MM.1S (cell line): ENCODE results near the gene MUC4.
"Not testable (repeated sequence)": the region's sequence is repeated elsewhere in the genome, so short reads cannot be mapped to it uniquely, and the experiment has no call there.

Experiments
- DNase-seq: peaks from one replicate; pipeline ENCODE4 v3.0.0-alpha.2; 2015
- H2AFZ ChIP-seq: fragments of 300-600 bp; sonication (generic); 2 replicates; pipeline ENCODE4 v1.6.0; 2016; ENCODE audit warnings: antibody characterized with exemption, low read length
- H3F3A ChIP-seq: fragments of 300-600 bp; sonication (generic); 2 replicates; pipeline ENCODE4 v1.6.1; 2016; ENCODE audit warnings: mild to moderate bottlenecking, antibody characterized with exemption, low read length, moderate library complexity, mixed read lengths; ENCODE audit not compliant: insufficient read depth
- H3K27ac ChIP-seq: fragments of 300-600 bp; sonication (generic); 2 replicates; pipeline ENCODE4 v1.5.1; 2016; ENCODE audit warnings: mild to moderate bottlenecking, low read length
- H3K27me3 ChIP-seq: fragments of 300-600 bp; sonication (generic); replicated peaks from 2 replicates; pipeline ENCODE4 v1.6.0; 2016; ENCODE audit warnings: low read length; ENCODE audit not compliant: insufficient read depth
- H3K36me3 ChIP-seq: fragments of 300-600 bp; sonication (generic); replicated peaks from 2 replicates; pipeline ENCODE4 v1.6.1; 2016; ENCODE audit warnings: mild to moderate bottlenecking, low read length, mixed read lengths; ENCODE audit not compliant: insufficient read depth
- H3K4me1 ChIP-seq: fragments of 300-600 bp; sonication (generic); 2 replicates; pipeline ENCODE4 v1.6.1; 2016; ENCODE audit warnings: low read length, mixed read lengths
- H3K4me2 ChIP-seq: fragments of 300-600 bp; sonication (generic); 2 replicates; pipeline ENCODE4 v1.6.0; 2016; ENCODE audit warnings: low read depth, low read length
- H3K4me3 ChIP-seq: fragments of 300-600 bp; sonication (generic); 2 replicates; pipeline ENCODE4 v1.5.1; 2016; ENCODE audit warnings: low read length, mixed read lengths
- H3K79me2 ChIP-seq: fragments of 300-600 bp; sonication (generic); 2 replicates; pipeline ENCODE4 v1.6.1; 2016; ENCODE audit warnings: mixed run types, low read length, mixed read lengths
- H3K9ac ChIP-seq: fragments of 300-600 bp; sonication (generic); 2 replicates; pipeline ENCODE4 v1.6.1; 2016; ENCODE audit warnings: low read length, mixed read lengths
- H3K9me2 ChIP-seq: fragments of 300-600 bp; sonication (generic); replicated peaks from 2 replicates; pipeline ENCODE4 v1.6.1; 2016; ENCODE audit warnings: mild to moderate bottlenecking, low read length, mixed read lengths; ENCODE audit not compliant: insufficient read depth
- H3K9me3 ChIP-seq: fragments of 300-600 bp; sonication (generic); replicated peaks from 2 replicates; pipeline ENCODE4 v1.6.1; 2016; ENCODE audit warnings: mild to moderate bottlenecking, low read length, mixed read lengths; ENCODE audit not compliant: insufficient read depth
- H4K20me1 ChIP-seq: fragments of 300-600 bp; sonication (generic); 2 replicates; pipeline ENCODE4 v1.6.1; 2016; ENCODE audit warnings: mild to moderate bottlenecking, low read length, moderate library complexity, mixed read lengths; ENCODE audit not compliant: insufficient read depth
- EZH2 ChIP-seq: fragments of 300-600 bp; sonication (generic); optimal IDR thresholded peaks from 2 replicates; pipeline ENCODE3; 2017; ENCODE audit warnings: low read depth, mild to moderate bottlenecking, antibody characterized with exemption, low read length, mixed read lengths
- EZH2phosphoT487 ChIP-seq: fragments of 300-600 bp; sonication (generic); IDR thresholded peaks from 2 replicates; pipeline ENCODE4 v1.6.1; 2018; ENCODE audit warnings: antibody characterized with exemption, low read length
- TF ChIP-seq, protein P1 (sequence below): fragments of 300-600 bp; sonication (generic); IDR thresholded peaks from 2 replicates; pipeline ENCODE4 v1.5.1; 2016; ENCODE audit warnings: antibody characterized with exemption, low read length, mixed read lengths

Gene MUC4

DNA sequence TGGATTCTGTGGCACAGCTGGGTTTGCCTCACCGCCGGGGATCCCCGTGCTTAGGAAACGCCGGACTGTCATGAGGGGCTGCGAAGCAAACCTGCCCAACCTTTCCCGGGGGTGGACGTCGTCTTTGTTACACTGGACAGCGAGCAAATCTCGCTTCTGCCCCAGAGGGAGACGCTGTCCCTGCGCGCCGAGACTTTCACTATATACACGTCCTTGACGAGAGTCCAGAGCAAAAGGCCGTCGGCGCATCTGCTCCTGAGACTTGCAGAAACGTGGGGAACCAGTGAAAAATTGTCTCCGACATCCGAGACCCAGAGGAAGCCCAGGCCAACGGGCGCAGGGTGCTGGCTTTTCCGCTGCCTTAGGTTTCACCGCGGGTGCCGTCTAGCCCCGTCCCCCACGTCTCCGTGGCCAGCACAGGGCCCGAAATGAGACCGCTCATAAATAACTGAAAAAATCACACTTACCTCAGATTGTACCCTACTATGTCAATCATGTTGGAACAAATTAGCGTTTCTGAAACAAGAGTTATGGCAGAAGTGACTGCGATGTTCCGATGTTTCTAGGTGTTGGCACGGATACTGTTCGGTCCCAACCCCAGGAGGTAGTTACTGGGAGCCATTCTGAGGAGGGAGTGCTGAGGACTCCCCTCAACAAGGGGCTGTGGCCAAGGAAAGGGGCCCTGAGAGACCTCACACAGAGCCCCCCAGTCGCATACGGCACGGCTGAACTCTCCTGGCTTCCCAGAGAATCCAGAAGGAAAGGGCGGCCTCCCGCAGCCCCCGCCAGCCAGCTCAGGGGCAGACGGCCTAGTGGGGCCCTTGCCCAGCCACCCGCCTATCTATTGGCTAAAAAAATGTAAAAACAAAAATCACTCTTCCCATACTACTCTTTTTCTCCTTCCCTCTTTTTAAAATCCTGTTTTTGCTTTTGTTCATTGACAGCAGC lies 14.4 kb upstream of the MUC4 start:
- Histone ChIP-seq H3K27me3 (peaks cover 42% of the 10 kb centered on the region), H2AFZ (no peak overlapping the region), H3K4me2 (no peak overlapping the region), H3K9me3 (no peaks in the 10 kb centered on the region), H3K9me2 (no peaks in the 10 kb centered on the region), H3K9ac (no peak overlapping the region), H3K4me3 (no peak overlapping the region), H4K20me1 (no peaks in the 10 kb centered on the region), H3K36me3 (no peaks in the 10 kb centered on the region), H3K4me1 (peaks cover 4% of the 10 kb centered on the region; the same call in 1 of the 2 replicates), H3F3A (no peaks in the 10 kb centered on the region), H3K27ac (no peak overlapping the region), H3K79me2 (no peaks in the 10 kb centered on the region)
- no peak for DNase-seq
- no peak for TF ChIP-seq EZH2

DNA sequence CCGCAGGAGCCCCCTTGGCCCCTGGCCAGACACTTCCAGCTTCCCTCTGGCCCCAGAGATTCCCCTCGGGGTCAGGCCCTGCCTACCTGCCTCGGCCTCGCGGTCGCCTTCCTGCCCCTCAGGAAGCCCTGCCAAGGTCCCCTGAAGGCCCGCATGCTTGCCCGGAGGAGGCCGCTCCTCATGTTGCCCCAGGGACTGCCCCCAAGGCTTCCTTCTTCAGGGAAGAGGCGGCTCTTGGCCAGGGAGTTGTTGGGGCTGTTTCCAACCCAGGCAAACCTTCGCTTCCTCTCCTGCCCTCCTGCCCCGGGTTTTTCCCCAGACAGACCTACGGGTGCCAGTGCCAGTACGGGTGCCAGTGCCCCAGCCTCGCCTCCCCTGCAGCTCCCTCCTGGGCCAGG lies 13.5 kb upstream of the MUC4 start:
- peaks cover 4% of the 10 kb centered on the region; the same call in 1 of the 2 replicates for H3K4me1 ChIP-seq
- no peaks in the 10 kb centered on the region for H3K9me2 ChIP-seq
- no peaks in the 10 kb centered on the region for H3K9me3 ChIP-seq
- H2AFZ ChIP-seq, result no peak overlapping the region
- no peaks in the 10 kb centered on the region for H4K20me1 ChIP-seq
- no peak overlapping the region for H3K9ac ChIP-seq
- H3K4me3 ChIP-seq, result no peak overlapping the region
- H3K27me3 ChIP-seq, result peaks cover 48% of the 10 kb centered on the region
- no peak for DNase-seq
- H3K27ac ChIP-seq, result no peak overlapping the region
- H3K4me2 ChIP-seq, result no peak overlapping the region
- no peaks in the 10 kb centered on the region for H3F3A ChIP-seq
- H3K79me2 ChIP-seq, result no peaks in the 10 kb centered on the region
- TF ChIP-seq EZH2, result no peak
- TF ChIP-seq, protein P1, sequence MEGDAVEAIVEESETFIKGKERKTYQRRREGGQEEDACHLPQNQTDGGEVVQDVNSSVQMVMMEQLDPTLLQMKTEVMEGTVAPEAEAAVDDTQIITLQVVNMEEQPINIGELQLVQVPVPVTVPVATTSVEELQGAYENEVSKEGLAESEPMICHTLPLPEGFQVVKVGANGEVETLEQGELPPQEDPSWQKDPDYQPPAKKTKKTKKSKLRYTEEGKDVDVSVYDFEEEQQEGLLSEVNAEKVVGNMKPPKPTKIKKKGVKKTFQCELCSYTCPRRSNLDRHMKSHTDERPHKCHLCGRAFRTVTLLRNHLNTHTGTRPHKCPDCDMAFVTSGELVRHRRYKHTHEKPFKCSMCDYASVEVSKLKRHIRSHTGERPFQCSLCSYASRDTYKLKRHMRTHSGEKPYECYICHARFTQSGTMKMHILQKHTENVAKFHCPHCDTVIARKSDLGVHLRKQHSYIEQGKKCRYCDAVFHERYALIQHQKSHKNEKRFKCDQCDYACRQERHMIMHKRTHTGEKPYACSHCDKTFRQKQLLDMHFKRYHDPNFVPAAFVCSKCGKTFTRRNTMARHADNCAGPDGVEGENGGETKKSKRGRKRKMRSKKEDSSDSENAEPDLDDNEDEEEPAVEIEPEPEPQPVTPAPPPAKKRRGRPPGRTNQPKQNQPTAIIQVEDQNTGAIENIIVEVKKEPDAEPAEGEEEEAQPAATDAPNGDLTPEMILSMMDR, result no peak
- H3K36me3 ChIP-seq, result no peaks in the 10 kb centered on the region

DNA sequence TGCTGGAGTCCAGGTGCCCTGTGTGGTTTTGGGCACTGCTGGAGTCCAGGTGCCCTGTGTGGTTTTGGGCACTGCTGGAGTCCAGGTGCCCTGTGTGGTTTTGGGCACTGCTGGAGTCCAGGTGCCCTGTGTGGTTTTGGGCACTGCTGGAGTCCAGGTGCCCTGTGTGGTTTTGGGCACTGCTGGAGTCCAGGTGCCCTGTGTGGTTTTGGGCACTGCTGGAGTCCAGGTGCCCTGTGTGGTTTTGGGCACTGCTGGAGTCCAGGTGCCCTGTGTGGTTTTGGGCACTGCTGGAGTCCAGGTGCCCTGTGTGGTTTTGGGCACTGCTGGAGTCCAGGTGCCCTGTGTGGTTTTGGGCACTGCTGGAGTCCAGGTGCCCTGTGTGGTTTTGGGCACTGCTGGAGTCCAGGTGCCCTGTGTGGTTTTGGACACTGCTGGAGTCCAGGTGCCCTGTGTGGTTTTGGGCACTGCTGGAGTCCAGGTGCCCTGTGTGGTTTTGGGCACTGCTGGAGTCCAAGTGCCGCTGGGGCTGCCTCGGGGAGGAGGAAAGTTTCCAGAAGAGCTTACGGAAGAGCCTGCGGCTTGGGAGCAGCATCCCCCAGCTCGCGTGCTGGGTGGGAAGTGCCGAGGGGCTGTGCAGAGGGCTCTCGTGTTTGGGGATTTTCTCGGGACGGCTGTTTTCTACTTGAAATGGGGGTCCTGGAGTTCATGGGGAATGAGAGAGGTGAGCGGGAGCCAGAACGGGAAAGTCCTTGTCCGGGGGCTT lies 12.9 kb upstream of the MUC4 start:
- peaks cover 49% of the 10 kb centered on the region for H3K27me3 ChIP-seq

DNA sequence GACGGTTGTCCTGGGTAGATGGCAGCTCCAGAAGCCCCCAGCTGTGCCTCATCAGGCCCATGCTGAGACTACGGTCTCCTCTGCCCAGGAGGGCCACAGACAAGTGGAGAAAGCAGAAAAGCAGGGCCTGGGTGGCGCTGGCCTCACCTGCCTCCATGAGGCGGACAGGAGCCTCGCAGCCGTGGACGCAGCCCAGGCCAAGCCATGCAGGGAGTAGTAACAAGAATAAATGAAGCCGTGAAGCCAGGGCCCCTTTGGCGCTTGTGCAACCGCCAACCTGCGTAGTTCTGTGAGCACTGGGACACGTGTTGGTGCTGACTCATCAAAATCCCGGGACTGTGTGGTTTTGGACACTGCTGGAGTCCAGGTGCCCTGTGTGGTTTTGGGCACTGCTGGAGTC lies 12.3 kb upstream of the MUC4 start:
- no peaks in the 10 kb centered on the region for H3F3A ChIP-seq
- no peak overlapping the region for H3K9ac ChIP-seq
- no peak overlapping the region for H3K4me2 ChIP-seq
- H3K4me3 ChIP-seq, result no peak overlapping the region
- no peak overlapping the region for H3K27ac ChIP-seq
- H3K79me2 ChIP-seq, result no peaks in the 10 kb centered on the region
- no peaks in the 10 kb centered on the region for H4K20me1 ChIP-seq
- no peaks in the 10 kb centered on the region for H3K36me3 ChIP-seq
- peaks cover 4% of the 10 kb centered on the region; the same call in 1 of the 2 replicates for H3K4me1 ChIP-seq
- H3K9me3 ChIP-seq, result no peaks in the 10 kb centered on the region
- TF ChIP-seq EZH2 (no peak), EZH2phosphoT487 (no peak)
- TF ChIP-seq, protein P1, result no peak
- peaks cover 55% of the 10 kb centered on the region for H3K27me3 ChIP-seq
- no peak overlapping the region for H2AFZ ChIP-seq
- H3K9me2 ChIP-seq, result no peaks in the 10 kb centered on the region
- no peak for DNase-seq

More for the DNA sequence above, 12.9 kb upstream of the MUC4 start:
- not testable (repeated sequence) for H2AFZ ChIP-seq, H3K79me2 ChIP-seq, H3K4me1 ChIP-seq, H4K20me1 ChIP-seq, H3K27ac ChIP-seq, H3K4me2 ChIP-seq, H3F3A ChIP-seq, DNase-seq, H3K4me3 ChIP-seq, H3K9ac ChIP-seq, H3K9me2 ChIP-seq, H3K36me3 ChIP-seq, H3K9me3 ChIP-seq
